Ectodermal cell (in vitro differentiated cells): Measurements from ENCODE around the gene VGLL4.
A peak's percentile ranks its signal among the peaks of the same experiment; 100 is the strongest.

ENCODE experiments used
- H3K27ac ChIP-seq: 2 replicates; pipeline ENCODE4 v1.7.0; 2013; ENCODE audit warnings: mild to moderate bottlenecking, low read depth, low read length; ENCODE audit not compliant: insufficient read depth, poor library complexity, severe bottlenecking
- H3K27me3 ChIP-seq: 2 replicates; pipeline ENCODE4 v1.7.0; 2013; ENCODE audit warnings: mild to moderate bottlenecking, low read length; ENCODE audit not compliant: insufficient read depth, control insufficient read depth, poor library complexity, severe bottlenecking
- H3K36me3 ChIP-seq: one replicate; pipeline ENCODE4 v1.7.0; 2013; ENCODE audit warnings: low read length; ENCODE audit not compliant: control insufficient read depth, insufficient read depth
- H3K4me1 ChIP-seq: one replicate; pipeline ENCODE4 v1.7.0; 2013; ENCODE audit warnings: low read length; ENCODE audit not compliant: control insufficient read depth, insufficient read depth
- H3K4me3 ChIP-seq: 2 replicates; pipeline ENCODE4 v1.7.0; 2013; ENCODE audit warnings: low read depth, low read length, control low read depth; ENCODE audit not compliant: insufficient read depth
- H3K9me3 ChIP-seq: 2 replicates; pipeline ENCODE4 v1.7.0; 2013; ENCODE audit warnings: mild to moderate bottlenecking, low read length, moderate library complexity; ENCODE audit not compliant: control insufficient read depth
- WGBS, 2 experiments: methylation state at CpG; one replicate each; pipeline ENCODE4 v1.1.7; 2013; ENCODE audit warnings: missing lambda C conversion rate in 2 of 2; 5-methylcytosine and 5-hydroxymethylcytosine counted together

The VGLL4 gene

GRCh38 chr3:11629716-11630115 is 14.0 kb downstream of the VGLL4 start:
- WGBS, 2 experiments: 65 to 73% methylated on average over 5 of the region's 5 CpGs
- Histone ChIP-seq H3K36me3 (no peaks in the 10 kb centered on the region), H3K4me1 (peaks cover 8% of the 10 kb centered on the region), H3K9me3 (no peaks in the 10 kb centered on the region), H3K27me3 (no peaks in the 10 kb centered on the region), H3K27ac (no peak overlapping the region), H3K4me3 (no peak overlapping the region)

GRCh38 chr3:11627612-11628011 is 16.1 kb downstream of the VGLL4 start:
- H3K9me3 ChIP-seq: no peaks in the 10 kb centered on the region
- no CpG with 5 or more reads among the region's 2 CpGs for WGBS, 2 experiments
- H3K4me3 ChIP-seq: no peak overlapping the region
- no peaks in the 10 kb centered on the region for H3K36me3 ChIP-seq
- H3K27ac ChIP-seq: no peak overlapping the region
- H3K27me3 ChIP-seq: no peaks in the 10 kb centered on the region
- peaks cover 8% of the 10 kb centered on the region for H3K4me1 ChIP-seq

- Histone ChIP-seq H3K9me3 (no peaks in the 10 kb centered on the region), H3K27ac (no peak overlapping the region), H3K27me3 (no peaks in the 10 kb centered on the region), H3K36me3 (no peaks in the 10 kb centered on the region), H3K4me1 (peaks cover 3% of the 10 kb centered on the region), H3K4me3 (no peak overlapping the region)
- WGBS, 2 experiments: 39 to 46% methylated on average over 2 of the region's 2 CpGs
These were observed 17.6 kb downstream of the VGLL4 start for GRCh38 chr3:11626084-11626463.

- Histone ChIP-seq H3K4me1 (peaks cover 3% of the 10 kb centered on the region), H3K9me3 (no peaks in the 10 kb centered on the region), H3K27me3 (no peaks in the 10 kb centered on the region), H3K27ac (no peak overlapping the region), H3K4me3 (no peak overlapping the region), H3K36me3 (no peaks in the 10 kb centered on the region)
- WGBS, 2 experiments: 93 to 100% methylated on average over 3 to 5 of the region's 5 CpGs
These were observed 18.2 kb downstream of the VGLL4 start for GRCh38 chr3:11625376-11626083.

- peaks cover 8% of the 10 kb centered on the region for H3K4me1 ChIP-seq
- H3K9me3 ChIP-seq: no peaks in the 10 kb centered on the region
- H3K36me3 ChIP-seq: no peaks in the 10 kb centered on the region
- 91 to 96% methylated on average over 7 of the region's 7 CpGs for WGBS, 2 experiments
- H3K4me3 ChIP-seq: no peak overlapping the region
- H3K27me3 ChIP-seq: no peaks in the 10 kb centered on the region
- no peak overlapping the region for H3K27ac ChIP-seq
These were observed 18.9 kb downstream of the VGLL4 start for GRCh38 chr3:11624704-11625375.

- 94% methylated on average over 8 of the region's 8 CpGs for WGBS, 2 experiments
- no peak overlapping the region for H3K27ac ChIP-seq
- H3K4me3 ChIP-seq: no peak overlapping the region
These were observed 19.6 kb downstream of the VGLL4 start for GRCh38 chr3:11624161-11624560.

GRCh38 chr3:11622586-11623550 is 20.8 kb downstream of the VGLL4 start:
- H3K27ac ChIP-seq: no peak overlapping the region
- no peaks in the 10 kb centered on the region for H3K36me3 ChIP-seq
- no peaks in the 10 kb centered on the region for H3K27me3 ChIP-seq
- no peak overlapping the region for H3K4me3 ChIP-seq
- H3K4me1 ChIP-seq: peaks cover 13% of the 10 kb centered on the region
- H3K9me3 ChIP-seq: no peaks in the 10 kb centered on the region
- 93 to 95% methylated on average over 8 to 9 of the region's 9 CpGs for WGBS, 2 experiments

More at GRCh38 chr3:11624161-11624560, 19.6 kb downstream of the VGLL4 start:
- no peaks in the 10 kb centered on the region for H3K27me3 ChIP-seq
- H3K4me1 ChIP-seq: peaks cover 8% of the 10 kb centered on the region
- H3K36me3 ChIP-seq: no peaks in the 10 kb centered on the region
- no peaks in the 10 kb centered on the region for H3K9me3 ChIP-seq

GRCh38 chr3:11621077-11621476 is 22.6 kb downstream of the VGLL4 start:
- Histone ChIP-seq H3K4me3 (no peak overlapping the region), H3K4me1 (peaks cover 18% of the 10 kb centered on the region), H3K27me3 (no peaks in the 10 kb centered on the region), H3K9me3 (no peaks in the 10 kb centered on the region), H3K36me3 (no peaks in the 10 kb centered on the region), H3K27ac (no peak overlapping the region)
- 95% methylated on average over 2 of the region's 2 CpGs for WGBS, 2 experiments

- H3K9me3 ChIP-seq: no peaks in the 10 kb centered on the region
- WGBS, 2 experiments: 84 to 95% methylated on average over 10 to 11 of the region's 11 CpGs
- no peak overlapping the region for H3K4me3 ChIP-seq
- no peaks in the 10 kb centered on the region for H3K36me3 ChIP-seq
- H3K27ac ChIP-seq: peak overlapping the region; percentile 29
- H3K27me3 ChIP-seq: no peaks in the 10 kb centered on the region
- H3K4me1 ChIP-seq: peaks cover 21% of the 10 kb centered on the region
These were observed 23.6 kb downstream of the VGLL4 start for GRCh38 chr3:11619946-11620652.
